ENCODE results near the gene TENT5D.

DNA sequence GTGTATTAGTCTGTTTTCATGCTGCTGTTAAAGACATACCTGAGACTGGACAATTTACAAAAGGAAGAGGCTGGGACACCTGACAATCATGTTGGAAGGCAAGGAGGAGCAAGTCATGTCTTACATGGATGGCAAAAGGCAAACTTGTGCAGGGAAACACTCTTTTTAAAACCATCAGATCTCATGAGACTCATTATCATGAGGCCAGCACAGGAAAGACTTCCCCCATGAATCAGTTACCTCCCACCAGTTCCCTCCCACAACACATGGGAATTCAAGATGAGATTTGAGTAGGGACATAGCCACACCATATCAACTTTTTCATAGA, 11.2 kb downstream of the TENT5D start:
- no peak for TF ChIP-seq POLR2AphosphoS5 (IDR thresholded peaks at IDR 0.05)
- TF ChIP-seq, protein P1, sequence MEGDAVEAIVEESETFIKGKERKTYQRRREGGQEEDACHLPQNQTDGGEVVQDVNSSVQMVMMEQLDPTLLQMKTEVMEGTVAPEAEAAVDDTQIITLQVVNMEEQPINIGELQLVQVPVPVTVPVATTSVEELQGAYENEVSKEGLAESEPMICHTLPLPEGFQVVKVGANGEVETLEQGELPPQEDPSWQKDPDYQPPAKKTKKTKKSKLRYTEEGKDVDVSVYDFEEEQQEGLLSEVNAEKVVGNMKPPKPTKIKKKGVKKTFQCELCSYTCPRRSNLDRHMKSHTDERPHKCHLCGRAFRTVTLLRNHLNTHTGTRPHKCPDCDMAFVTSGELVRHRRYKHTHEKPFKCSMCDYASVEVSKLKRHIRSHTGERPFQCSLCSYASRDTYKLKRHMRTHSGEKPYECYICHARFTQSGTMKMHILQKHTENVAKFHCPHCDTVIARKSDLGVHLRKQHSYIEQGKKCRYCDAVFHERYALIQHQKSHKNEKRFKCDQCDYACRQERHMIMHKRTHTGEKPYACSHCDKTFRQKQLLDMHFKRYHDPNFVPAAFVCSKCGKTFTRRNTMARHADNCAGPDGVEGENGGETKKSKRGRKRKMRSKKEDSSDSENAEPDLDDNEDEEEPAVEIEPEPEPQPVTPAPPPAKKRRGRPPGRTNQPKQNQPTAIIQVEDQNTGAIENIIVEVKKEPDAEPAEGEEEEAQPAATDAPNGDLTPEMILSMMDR (IDR thresholded peaks at IDR 0.05) = no peak
- TF ChIP-seq POLR2A (IDR thresholded peaks at IDR 0.05) = no peak
